SK-N-SH treated with all-trans-retinoic acid at 6 μM for 48 hours (cell line): ENCODE measurements around the gene CENPB.

ENCODE experiments used
- ATAC-seq: fragments of 200-7000 bp; cut with Tn5 transposase; 3 replicates; pipeline ENCODE4 v1.9.1; 2020; ENCODE audit warnings: mild to moderate bottlenecking, moderate library complexity
- ARNTL ChIP-seq: fragments of 450-650 bp; formaldehyde crosslinking; IDR thresholded peaks from 2 replicates; pipeline ENCODE4 v1.5.0; 2020; ENCODE audit warnings: low read depth, mild to moderate bottlenecking, moderate library complexity, borderline replicate concordance
- BACH2 ChIP-seq: fragments of 250-450 bp; sonication (Bioruptor Pico); IDR thresholded peaks from 2 replicates; pipeline ENCODE4 v1.9.0; 2021; ENCODE audit warnings: mild to moderate bottlenecking, borderline replicate concordance
- CSRNP3 ChIP-seq: fragments of 250-450 bp; sonication (Bioruptor Pico); IDR thresholded peaks from 2 replicates; pipeline ENCODE4 v1.5.1; 2021; ENCODE audit warnings: mild to moderate bottlenecking, moderate library complexity
- ESRRG ChIP-seq: fragments of 250-450 bp; sonication (Bioruptor Pico); IDR thresholded peaks from 2 replicates; pipeline ENCODE4 v1.6.1; 2021; ENCODE audit warnings: mild to moderate bottlenecking
- GLIS3 ChIP-seq: fragments of 250-450 bp; sonication (Bioruptor Pico); IDR thresholded peaks from 2 replicates; pipeline ENCODE4 v1.5.0; 2020; ENCODE audit warnings: mild to moderate bottlenecking, moderate library complexity
- ISL1 ChIP-seq: fragments of 250-450 bp; sonication (Bioruptor Pico); IDR thresholded peaks from 2 replicates; pipeline ENCODE4 v2.1.2; 2022; ENCODE audit warnings: mild to moderate bottlenecking, moderate library complexity
- OSR1 ChIP-seq: fragments of 250-450 bp; sonication (Bioruptor Pico); IDR thresholded peaks from 2 replicates; pipeline ENCODE4 v1.8.0; 2022; ENCODE audit warnings: moderate library complexity, mild to moderate bottlenecking, inconsistent platforms
- PPARA ChIP-seq: fragments of 250-450 bp; sonication (Bioruptor Pico); IDR thresholded peaks from 2 replicates; pipeline ENCODE4 v1.5.0; 2020; ENCODE audit warnings: mild to moderate bottlenecking, borderline replicate concordance
- RARB ChIP-seq: fragments of 250-450 bp; sonication (Bioruptor Pico); IDR thresholded peaks from 2 replicates; pipeline ENCODE4 v1.8.0; 2021; ENCODE audit warnings: mild to moderate bottlenecking, moderate library complexity
- SNAI2 ChIP-seq: fragments of 250-450 bp; sonication (Bioruptor Pico); IDR thresholded peaks from 2 replicates; pipeline ENCODE4 v1.5.0; 2020; ENCODE audit warnings: mild to moderate bottlenecking, moderate library complexity
- TCF4 ChIP-seq: fragments of 250-450 bp; sonication (Bioruptor Pico); IDR thresholded peaks from 2 replicates; pipeline ENCODE4 v1.8.0; 2021; ENCODE audit warnings: mild to moderate bottlenecking, moderate library complexity, borderline replicate concordance
- TOX ChIP-seq: fragments of 250-450 bp; sonication (Bioruptor Pico); IDR thresholded peaks from 2 replicates; pipeline ENCODE4 v1.8.0; 2021; ENCODE audit warnings: mild to moderate bottlenecking, moderate library complexity, borderline replicate concordance
- TSHZ2 ChIP-seq: fragments of 250-450 bp; sonication (Bioruptor Pico); IDR thresholded peaks from 2 replicates; pipeline ENCODE4 v1.5.0; 2020; ENCODE audit warnings: mild to moderate bottlenecking, moderate library complexity
- ZC3H10 ChIP-seq: fragments of 250-450 bp; sonication (Bioruptor Pico); IDR thresholded peaks from 2 replicates; pipeline ENCODE4 v1.5.1; 2021; ENCODE audit warnings: mild to moderate bottlenecking, moderate library complexity
- ZFP3 ChIP-seq: fragments of 250-450 bp; sonication (Bioruptor Pico); IDR thresholded peaks from 2 replicates; pipeline ENCODE4 v1.5.0; 2020; ENCODE audit warnings: mild to moderate bottlenecking, moderate library complexity
- ZNF565 ChIP-seq: fragments of 450-650 bp; formaldehyde crosslinking; conservative IDR thresholded peaks from 2 replicates; pipeline ENCODE4 v1.5.0; 2020; ENCODE audit warnings: low read depth, mild to moderate bottlenecking, moderate library complexity
- ZNF8 ChIP-seq: fragments of 450-650 bp; formaldehyde crosslinking; IDR thresholded peaks from 2 replicates; pipeline ENCODE4 v1.5.0; 2020; ENCODE audit warnings: mild to moderate bottlenecking, moderate library complexity
- TF ChIP-seq, protein P1 (sequence below): fragments of 250-450 bp; sonication (Bioruptor Pico); IDR thresholded peaks from 2 replicates; pipeline ENCODE4 v1.8.0; 2021; ENCODE audit warnings: low read depth, mild to moderate bottlenecking, moderate library complexity, borderline replicate concordance
- TF ChIP-seq, protein P2 (sequence below): fragments of 250-450 bp; sonication (Bioruptor Pico); IDR thresholded peaks from 2 replicates; pipeline ENCODE4 v1.8.0; 2020; ENCODE audit warnings: mild to moderate bottlenecking, moderate library complexity, borderline replicate concordance

CENPB gene

DNA sequence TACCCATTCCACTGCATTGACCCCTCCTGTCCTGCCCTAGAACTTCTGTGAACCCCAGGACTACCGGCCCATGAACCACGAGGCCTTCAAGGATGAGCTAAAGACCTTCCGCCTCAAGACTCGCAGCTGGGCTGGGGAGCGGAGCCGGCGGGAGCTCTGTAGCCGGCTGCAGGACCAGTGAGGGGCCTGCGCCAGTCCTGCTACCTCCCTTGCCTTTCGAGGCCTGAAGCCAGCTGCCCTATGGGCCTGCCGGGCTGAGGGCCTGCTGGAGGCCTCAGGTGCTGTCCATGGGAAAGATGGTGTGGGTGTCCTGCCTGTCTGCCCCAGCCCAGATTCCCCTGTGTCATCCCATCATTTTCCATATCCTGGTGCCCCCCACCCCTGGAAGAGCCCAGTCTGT, 18.2 kb upstream of the CENPB start (continued):
- no peak for TF ChIP-seq TSHZ2 (CRISPR knock-in tag)
- TF ChIP-seq GLIS3: no peak
- TF ChIP-seq ESRRG (CRISPR knock-in tag): no peak
- TF ChIP-seq SNAI2 (CRISPR knock-in tag): no peak
- TF ChIP-seq, protein P1, sequence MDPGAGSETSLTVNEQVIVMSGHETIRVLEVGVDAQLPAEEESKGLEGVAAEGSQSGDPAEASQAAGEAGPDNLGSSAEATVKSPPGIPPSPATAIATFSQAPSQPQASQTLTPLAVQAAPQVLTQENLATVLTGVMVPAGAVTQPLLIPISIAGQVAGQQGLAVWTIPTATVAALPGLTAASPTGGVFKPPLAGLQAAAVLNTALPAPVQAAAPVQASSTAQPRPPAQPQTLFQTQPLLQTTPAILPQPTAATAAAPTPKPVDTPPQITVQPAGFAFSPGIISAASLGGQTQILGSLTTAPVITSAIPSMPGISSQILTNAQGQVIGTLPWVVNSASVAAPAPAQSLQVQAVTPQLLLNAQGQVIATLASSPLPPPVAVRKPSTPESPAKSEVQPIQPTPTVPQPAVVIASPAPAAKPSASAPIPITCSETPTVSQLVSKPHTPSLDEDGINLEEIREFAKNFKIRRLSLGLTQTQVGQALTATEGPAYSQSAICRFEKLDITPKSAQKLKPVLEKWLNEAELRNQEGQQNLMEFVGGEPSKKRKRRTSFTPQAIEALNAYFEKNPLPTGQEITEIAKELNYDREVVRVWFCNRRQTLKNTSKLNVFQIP: no peak
- TF ChIP-seq ZNF8 (CRISPR knock-in tag): no peak
- no peak for TF ChIP-seq BACH2 (CRISPR knock-in tag)
- TF ChIP-seq TOX (CRISPR knock-in tag): no peak
- no peak for TF ChIP-seq TCF4
- no peak for TF ChIP-seq ARNTL (CRISPR knock-in tag)
- TF ChIP-seq PPARA (CRISPR knock-in tag): no peak
- TF ChIP-seq OSR1 (CRISPR knock-in tag): no peak
- no peak for TF ChIP-seq ZC3H10
- TF ChIP-seq, protein P2, sequence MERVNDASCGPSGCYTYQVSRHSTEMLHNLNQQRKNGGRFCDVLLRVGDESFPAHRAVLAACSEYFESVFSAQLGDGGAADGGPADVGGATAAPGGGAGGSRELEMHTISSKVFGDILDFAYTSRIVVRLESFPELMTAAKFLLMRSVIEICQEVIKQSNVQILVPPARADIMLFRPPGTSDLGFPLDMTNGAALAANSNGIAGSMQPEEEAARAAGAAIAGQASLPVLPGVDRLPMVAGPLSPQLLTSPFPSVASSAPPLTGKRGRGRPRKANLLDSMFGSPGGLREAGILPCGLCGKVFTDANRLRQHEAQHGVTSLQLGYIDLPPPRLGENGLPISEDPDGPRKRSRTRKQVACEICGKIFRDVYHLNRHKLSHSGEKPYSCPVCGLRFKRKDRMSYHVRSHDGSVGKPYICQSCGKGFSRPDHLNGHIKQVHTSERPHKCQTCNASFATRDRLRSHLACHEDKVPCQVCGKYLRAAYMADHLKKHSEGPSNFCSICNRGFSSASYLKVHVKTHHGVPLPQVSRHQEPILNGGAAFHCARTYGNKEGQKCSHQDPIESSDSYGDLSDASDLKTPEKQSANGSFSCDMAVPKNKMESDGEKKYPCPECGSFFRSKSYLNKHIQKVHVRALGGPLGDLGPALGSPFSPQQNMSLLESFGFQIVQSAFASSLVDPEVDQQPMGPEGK (CRISPR knock-in tag): no peak

GRCh38 chr20:3804254-3804751, 17.8 kb upstream of the CENPB start:
- TF ChIP-seq ZNF565 (no peak), ZC3H10 (no peak), TOX (CRISPR knock-in tag) (no peak), RARB (CRISPR knock-in tag) (no peak), PPARA (CRISPR knock-in tag) (no peak), TCF4 (no peak), ZFP3 (CRISPR knock-in tag) (no peak), ARNTL (CRISPR knock-in tag) (no peak), BACH2 (CRISPR knock-in tag) (no peak), GLIS3 (no peak), ISL1 (CRISPR knock-in tag) (no peak)
- TF ChIP-seq, protein P1: no peak
- TF ChIP-seq, all 23 proteins: peak for 0
- ATAC-seq: no peak

- no peak for ATAC-seq
- TF ChIP-seq ISL1 (CRISPR knock-in tag) (no peak), OSR1 (CRISPR knock-in tag) (no peak)
- TF ChIP-seq, protein P1: no peak
Measured at GRCh38 chr20:3803854-3804253, 17.3 kb upstream of the CENPB start.

DNA sequence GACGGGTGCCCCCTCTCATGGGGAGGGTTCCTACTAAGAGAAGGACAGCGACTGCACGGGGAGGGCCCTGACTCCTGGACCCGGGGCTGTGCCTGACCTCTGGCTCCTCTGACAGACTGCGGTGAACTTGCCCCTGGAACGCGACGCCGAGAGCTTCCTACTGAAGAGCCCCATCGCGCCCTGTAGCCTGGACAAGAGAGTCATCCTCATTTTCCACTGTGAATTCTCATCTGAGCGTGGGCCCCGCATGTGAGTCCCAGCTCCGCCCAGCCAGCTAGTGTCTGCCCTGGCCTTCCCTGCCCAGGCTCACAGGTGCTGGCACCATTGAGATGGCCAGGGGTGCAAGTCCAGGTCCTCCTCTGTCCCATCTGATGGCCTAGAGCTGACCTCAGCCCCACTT, 16.7 kb upstream of the CENPB start:
- TF ChIP-seq ZFP3 (CRISPR knock-in tag): no peak
- TF ChIP-seq, protein P1: no peak
- no peak for TF ChIP-seq GLIS3
- TF ChIP-seq TSHZ2 (CRISPR knock-in tag): no peak
- no peak for TF ChIP-seq TOX (CRISPR knock-in tag)
- no peak for TF ChIP-seq ZC3H10
- TF ChIP-seq CSRNP3 (CRISPR knock-in tag): no peak
- no peak for TF ChIP-seq RARB (CRISPR knock-in tag)
- no peak for ATAC-seq
